GM18870 (cell line): ENCODE results near the gene ZMYND11.
"Not testable (repeated sequence)": the region's sequence is repeated elsewhere in the genome, so short reads cannot be mapped to it uniquely, and the experiment has no call there.

ENCODE experiments used
- ATAC-seq: cut with Tn5 transposase; IDR thresholded peaks from one replicate; pipeline ENCODE4 v1.9.1; 2021; ENCODE audit warnings: moderate library complexity; ENCODE audit not compliant: unreplicated experiment

ZMYND11 gene

GRCh38 chr10:241966-242643, 106.8 kb downstream of the ZMYND11 start:
- ATAC-seq = no peak

- no peak for ATAC-seq
Measured at GRCh38 chr10:244227-244626, 109.0 kb downstream of the ZMYND11 start.

DNA sequence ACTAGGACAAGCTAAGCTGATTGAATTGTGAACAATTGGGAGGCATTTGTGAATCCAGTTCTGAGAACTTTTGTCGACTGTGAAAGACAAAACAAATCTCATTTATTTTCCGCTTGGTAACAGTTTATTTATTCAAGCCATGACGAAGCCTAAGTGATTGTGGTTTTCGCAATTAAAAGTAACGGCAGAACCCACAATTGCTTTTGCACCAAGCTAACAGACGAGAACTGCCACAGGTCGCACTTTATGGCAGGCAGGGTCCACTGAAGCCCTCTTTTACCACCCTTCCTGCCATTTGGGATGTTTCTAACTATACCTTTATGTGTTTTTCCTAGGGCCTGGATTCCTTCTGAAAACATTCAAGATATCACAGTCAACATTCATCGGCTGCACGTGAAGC, 111.2 kb downstream of the ZMYND11 start:
- no peak for ATAC-seq

DNA sequence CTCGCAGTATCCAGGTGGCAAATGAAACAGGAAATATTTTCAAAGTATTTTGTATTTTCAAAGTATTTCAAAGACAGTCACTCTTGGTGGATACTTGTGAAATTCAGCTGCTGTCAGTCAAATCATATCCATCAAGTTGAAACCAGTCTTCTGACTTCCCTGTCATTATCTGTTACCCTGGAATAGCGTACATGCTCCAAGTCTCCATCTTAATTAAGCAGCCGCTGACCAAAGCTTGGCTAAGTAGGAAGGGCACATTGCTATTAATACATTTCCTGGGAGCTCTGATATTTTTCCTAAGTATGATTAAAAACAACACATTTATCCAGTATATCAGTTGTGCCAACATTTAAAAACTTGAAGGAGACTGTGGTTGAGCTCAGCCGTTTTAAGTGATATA, 112.2 kb downstream of the ZMYND11 start:
- no peak for ATAC-seq

DNA sequence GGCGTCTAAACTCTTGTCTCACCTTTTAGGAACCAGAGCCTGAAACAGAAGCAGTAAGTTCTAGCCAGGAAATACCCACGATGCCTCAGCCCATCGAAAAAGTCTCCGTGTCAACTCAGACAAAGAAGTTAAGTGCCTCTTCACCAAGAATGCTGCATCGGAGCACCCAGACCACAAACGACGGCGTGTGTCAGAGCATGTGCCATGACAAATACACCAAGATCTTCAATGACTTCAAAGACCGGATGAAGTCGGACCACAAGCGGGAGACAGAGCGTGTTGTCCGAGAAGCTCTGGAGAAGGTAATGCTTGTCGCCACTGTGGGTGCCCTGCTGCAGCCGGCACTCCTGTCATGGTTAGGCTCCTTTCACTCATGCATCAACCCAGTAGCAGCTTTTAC, 113.1 kb downstream of the ZMYND11 start:
- no peak for ATAC-seq

GRCh38 chr10:251982-252582, 116.8 kb downstream of the ZMYND11 start:
- ATAC-seq = no peak

DNA sequence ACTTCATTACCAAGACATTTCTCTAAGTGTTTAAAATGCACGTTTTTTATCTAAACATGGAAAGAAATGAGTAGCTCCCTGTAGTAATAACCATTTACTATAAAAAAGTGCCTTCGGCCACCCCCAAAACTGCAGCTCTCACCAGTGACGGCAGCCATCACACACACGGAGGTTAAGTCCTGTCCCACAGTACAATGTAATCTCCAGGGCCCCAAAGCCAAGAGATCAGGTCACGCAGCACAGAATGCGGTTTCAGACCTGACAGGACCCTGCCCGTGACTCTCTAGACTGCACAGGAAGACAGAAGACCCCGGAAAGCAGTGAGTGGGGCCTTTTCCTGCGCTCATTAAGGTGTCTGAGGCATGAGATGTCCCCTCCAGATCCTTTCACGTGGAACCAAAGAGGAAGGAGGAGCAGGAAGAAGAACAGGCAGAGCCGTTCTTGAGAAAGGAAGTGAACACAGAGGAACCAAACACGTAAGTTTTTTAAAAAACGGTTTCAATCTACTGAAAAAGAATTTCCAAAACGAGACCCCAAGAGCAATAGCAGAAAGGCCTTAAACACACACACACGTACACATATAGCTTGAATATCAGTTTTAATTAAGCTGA, 125.7 kb downstream of the ZMYND11 start:
- no peak for ATAC-seq

GRCh38 chr10:264160-265073, 129.2 kb downstream of the ZMYND11 start:
- not testable (repeated sequence) for ATAC-seq

GRCh38 chr10:265074-265440, 129.8 kb downstream of the ZMYND11 start:
- not testable (repeated sequence) for ATAC-seq

DNA sequence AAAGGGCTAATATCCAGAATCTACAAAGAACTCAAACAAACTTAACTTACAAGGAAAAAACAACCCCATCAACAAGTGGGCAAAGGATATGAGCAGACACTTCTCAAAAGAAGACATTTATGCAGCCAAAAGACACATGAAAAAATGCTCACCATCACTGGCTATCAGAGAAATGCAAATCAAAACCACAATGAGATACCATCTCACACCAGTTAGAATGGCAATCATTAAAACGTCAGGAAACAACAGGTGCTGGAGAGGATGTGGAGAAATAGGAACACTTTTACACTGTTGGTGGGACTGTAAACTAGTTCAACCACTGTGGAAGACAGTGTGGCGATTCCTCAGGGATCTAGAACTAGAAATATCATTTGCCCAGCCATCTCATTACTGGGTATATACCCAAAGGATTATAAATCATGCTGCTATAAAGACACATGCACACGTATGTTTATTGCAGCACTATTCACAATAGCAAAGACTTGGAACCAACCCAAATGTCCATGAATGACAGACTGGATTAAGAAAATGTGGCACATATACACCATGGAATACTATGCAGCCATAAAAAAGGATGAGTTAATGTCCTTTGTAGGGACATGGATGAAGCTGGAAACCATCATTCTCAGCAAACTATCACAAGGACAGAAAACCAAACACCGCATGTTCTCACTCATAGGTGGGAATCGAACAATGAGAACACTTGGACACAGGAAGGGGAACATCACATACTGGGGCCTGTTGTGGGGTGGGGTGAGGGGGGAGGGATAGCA, 130.7 kb downstream of the ZMYND11 start:
- ATAC-seq = not testable (repeated sequence)

GRCh38 chr10:266974-267425, 131.7 kb downstream of the ZMYND11 start:
- ATAC-seq = no peak

DNA sequence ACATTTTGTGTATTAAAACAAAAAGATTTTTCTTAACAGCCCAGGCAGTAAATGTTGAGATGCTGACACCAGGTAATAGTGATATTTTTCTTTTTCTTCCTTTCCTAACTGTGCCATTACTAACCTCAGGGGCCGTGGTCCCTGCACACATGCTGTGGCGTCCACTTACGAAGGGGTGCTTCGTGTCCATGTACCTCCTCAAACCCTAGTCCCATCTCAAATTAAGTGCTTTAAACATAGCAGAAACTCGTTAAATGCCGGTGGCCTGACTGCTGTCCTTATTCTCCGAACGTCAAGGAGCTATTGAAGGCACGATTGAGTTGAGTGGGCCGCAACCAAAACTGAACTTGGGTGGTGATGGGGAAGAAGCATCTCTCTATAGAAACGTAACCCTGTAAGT, 132.4 kb downstream of the ZMYND11 start:
- no peak for ATAC-seq

DNA sequence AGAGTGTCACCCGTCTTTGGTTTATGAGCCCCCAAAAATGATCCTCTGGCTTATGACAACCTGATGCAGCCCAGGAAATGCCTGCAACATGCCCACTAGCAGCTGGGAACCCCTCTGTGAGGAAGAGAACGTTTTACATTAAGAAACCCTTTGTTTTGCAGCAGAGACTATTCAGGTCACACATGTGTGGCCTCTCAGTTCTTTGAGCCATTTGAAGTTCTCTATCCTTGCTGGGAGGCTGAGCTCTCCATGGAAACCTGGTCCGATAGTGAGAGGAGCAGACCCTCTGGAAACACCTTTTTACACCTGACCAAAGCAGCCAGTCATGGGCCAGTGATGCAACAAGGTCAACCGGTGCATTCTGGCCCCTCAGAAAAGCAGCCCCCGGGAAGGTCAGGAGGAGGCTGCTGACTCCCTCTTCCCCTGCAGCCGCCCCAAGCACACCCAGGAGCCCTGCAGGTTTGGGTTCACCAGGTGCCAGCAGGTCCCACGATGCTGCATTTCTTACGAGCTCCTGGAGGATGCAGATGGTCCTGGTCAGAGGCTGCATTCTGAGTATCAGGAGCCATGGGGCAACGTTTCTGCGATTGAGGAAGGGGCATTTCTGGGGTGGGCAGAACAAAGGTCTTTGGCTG, 134.3 kb downstream of the ZMYND11 start:
- ATAC-seq = no peak

GRCh38 chr10:271201-271600, 135.9 kb downstream of the ZMYND11 start:
- ATAC-seq = no peak

DNA sequence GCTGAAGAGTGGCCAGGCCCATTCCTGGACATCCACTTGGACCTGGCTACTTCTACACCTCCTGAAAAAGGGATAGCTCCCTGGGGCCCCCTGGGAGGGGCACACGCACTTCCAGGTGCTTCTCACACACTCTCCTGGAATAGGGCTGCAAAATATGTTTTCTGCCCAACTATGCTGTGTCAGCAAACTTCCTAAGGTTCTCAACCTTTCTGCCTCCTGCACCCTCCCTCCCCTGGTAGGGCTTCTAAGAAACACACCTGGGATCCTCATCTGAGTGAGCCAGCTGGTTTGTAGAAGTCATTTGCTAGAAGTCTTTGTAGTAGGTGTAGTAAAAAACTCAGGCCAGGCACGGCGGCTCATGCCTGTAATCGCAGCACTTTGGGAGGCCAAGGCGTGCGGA, 136.5 kb downstream of the ZMYND11 start:
- no peak for ATAC-seq

DNA sequence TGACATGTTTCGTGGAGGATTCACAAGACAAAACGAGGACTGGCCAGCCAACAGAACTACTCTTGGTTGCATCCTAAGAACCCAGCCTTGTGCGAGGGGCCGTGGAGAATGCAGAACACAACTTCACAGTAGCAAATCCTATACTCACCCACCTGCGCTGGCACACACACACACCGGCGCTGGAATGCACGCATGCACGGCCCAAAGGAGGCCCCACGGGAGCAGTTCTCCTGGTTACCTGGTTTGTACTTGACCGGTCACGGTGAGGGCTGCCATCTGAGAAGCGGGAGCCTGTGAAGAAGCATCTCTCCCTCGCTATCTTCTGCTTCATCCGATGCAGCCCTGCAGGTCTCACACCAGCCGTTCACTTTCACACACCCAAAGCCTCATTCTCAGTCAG, 137.8 kb downstream of the ZMYND11 start:
- ATAC-seq = no peak

DNA sequence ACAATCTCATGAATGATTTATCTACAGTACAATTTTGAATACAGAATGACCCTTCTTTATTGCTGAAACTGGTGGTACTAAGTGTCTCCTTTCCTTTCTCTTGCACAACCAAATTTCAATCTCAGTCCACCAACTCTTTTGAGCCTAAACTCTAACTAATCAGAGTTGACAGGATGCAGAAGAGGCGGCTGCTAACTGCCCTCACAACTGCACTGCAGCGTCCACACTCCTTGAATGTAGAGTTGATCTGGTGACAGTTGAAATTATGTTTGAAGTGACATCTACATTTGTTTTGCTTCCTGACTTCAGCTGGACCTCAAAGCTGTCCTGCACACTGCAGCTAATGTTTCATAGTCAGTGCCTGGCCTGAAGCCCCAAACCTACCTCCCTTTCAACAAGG, 139.6 kb downstream of the ZMYND11 start:
- no peak for ATAC-seq

DNA sequence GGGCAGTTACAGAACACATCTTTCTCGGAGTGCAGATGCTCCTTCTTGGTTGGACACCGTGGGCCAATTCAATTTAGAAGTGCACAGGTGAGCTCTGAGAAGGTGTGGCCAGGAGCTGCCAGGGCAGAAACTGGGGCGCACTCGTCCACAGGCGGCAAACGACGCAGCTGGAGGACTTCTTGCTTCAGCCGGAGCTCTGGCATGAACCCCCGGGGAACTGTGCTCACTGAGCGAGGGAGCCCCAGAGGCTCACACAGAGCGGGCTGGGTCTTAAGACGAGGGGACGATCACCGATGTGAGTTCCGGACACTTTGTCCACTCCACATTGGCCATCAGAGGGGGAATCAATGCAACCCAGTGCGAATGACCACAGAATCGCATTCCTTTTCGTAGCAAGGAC, 140.4 kb downstream of the ZMYND11 start:
- ATAC-seq = no peak

GRCh38 chr10:277963-278362, 142.7 kb downstream of the ZMYND11 start:
- no peak for ATAC-seq

- ATAC-seq = no peak
Measured at GRCh38 chr10:278707-279106, 143.5 kb downstream of the ZMYND11 start.
